GM12892 (cell line): ENCODE results near the gene FOXP2.
"Not testable (repeated sequence)": the region's sequence is repeated elsewhere in the genome, so short reads cannot be mapped to it uniquely, and the experiment has no call there.

ENCODE experiments used
- DNase-seq: peaks from one replicate; pipeline ENCODE4 v3.0.0; 2011; ENCODE audit not compliant: insufficient read length
- FAIRE-seq: peaks from 2 replicates; lab custom pipeline; 2011; peaks lifted over from hg19 to GRCh38; lab: Jason Lieb, UNC
- POLR2A ChIP-seq: IDR thresholded peaks from 2 replicates; pipeline ENCODE4 v1.6.1; 2011; ENCODE audit warnings: low read depth, low read length, control low read depth
- POLR2AphosphoS5 ChIP-seq: IDR thresholded peaks from 2 replicates; pipeline ENCODE4 v1.6.1; 2011; ENCODE audit warnings: low read depth, low read length, control low read depth
- TAF1 ChIP-seq: IDR thresholded peaks from 2 replicates; pipeline ENCODE4 v1.6.1; 2011; ENCODE audit warnings: low read depth, mild to moderate bottlenecking, control low read depth, low read length, borderline replicate concordance

Gene FOXP2

GRCh38 chr7:114472896-114473512 is 58.4 kb downstream of the FOXP2 start:
- DNase-seq (no peak), FAIRE-seq (no peak)
- no peak for TF ChIP-seq TAF1
- no peak for TF ChIP-seq POLR2AphosphoS5
- TF ChIP-seq POLR2A, result no peak

- DNase-seq (no peak), FAIRE-seq (no peak)
- no peak for TF ChIP-seq POLR2A
- TF ChIP-seq POLR2AphosphoS5, result no peak
- TF ChIP-seq TAF1, result no peak
These were observed 63.8 kb downstream of the FOXP2 start for GRCh38 chr7:114478384-114478783.

GRCh38 chr7:114481999-114482398 is 67.4 kb downstream of the FOXP2 start:
- no peak for DNase-seq
- TF ChIP-seq POLR2AphosphoS5, result no peak
- no peak for TF ChIP-seq TAF1
- TF ChIP-seq POLR2A, result no peak
- FAIRE-seq, result no peak

GRCh38 chr7:114484226-114484625 is 69.6 kb downstream of the FOXP2 start:
- TF ChIP-seq POLR2AphosphoS5 (no peak), TAF1 (no peak), POLR2A (no peak)
- FAIRE-seq (no peak), DNase-seq (no peak)

- TF ChIP-seq POLR2AphosphoS5 (no peak), TAF1 (no peak)
- FAIRE-seq (no peak), DNase-seq (no peak)
These were observed 72.6 kb downstream of the FOXP2 start for GRCh38 chr7:114487174-114487573.

GRCh38 chr7:114488696-114489095 is 74.1 kb downstream of the FOXP2 start:
- FAIRE-seq, result no peak
- no peak for TF ChIP-seq POLR2AphosphoS5
- TF ChIP-seq TAF1, result no peak
- no peak for TF ChIP-seq POLR2A
- no peak for DNase-seq

GRCh38 chr7:114497491-114497890 is 82.9 kb downstream of the FOXP2 start:
- not testable (repeated sequence) for DNase-seq, FAIRE-seq

- FAIRE-seq (no peak), DNase-seq (no peak)
- TF ChIP-seq POLR2AphosphoS5 (no peak), TAF1 (no peak), POLR2A (no peak)
These were observed 88.0 kb downstream of the FOXP2 start for GRCh38 chr7:114502454-114503254.

- no peak for FAIRE-seq
- no peak for TF ChIP-seq POLR2A
- no peak for TF ChIP-seq TAF1
- TF ChIP-seq POLR2AphosphoS5, result no peak
- no peak for DNase-seq
These were observed 90.0 kb downstream of the FOXP2 start for GRCh38 chr7:114504586-114504985.

GRCh38 chr7:114507381-114507780 is 92.8 kb downstream of the FOXP2 start:
- no peak for TF ChIP-seq TAF1
- no peak for TF ChIP-seq POLR2AphosphoS5
- TF ChIP-seq POLR2A, result no peak
- FAIRE-seq (no peak), DNase-seq (no peak)

GRCh38 chr7:114508086-114508485 is 93.5 kb downstream of the FOXP2 start:
- DNase-seq (no peak), FAIRE-seq (no peak)
- TF ChIP-seq TAF1 (no peak), POLR2AphosphoS5 (no peak), POLR2A (no peak)

- DNase-seq, result not testable (repeated sequence)
These were observed 96.2 kb downstream of the FOXP2 start for GRCh38 chr7:114510824-114511223.

More at GRCh38 chr7:114510824-114511223, 96.2 kb downstream of the FOXP2 start:
- not testable (repeated sequence) for FAIRE-seq
